Measurements from ENCODE around the gene STX16. TPM values are rescaled to one million over a fixed set of nuclear protein-coding genes. Genes with fewer than 3 reads are reported as not detected.

The STX16 gene
- total RNA-seq, 4 donors from 2014 or later: 9.2 to 34.3 (median 20.4) TPM

DNA sequence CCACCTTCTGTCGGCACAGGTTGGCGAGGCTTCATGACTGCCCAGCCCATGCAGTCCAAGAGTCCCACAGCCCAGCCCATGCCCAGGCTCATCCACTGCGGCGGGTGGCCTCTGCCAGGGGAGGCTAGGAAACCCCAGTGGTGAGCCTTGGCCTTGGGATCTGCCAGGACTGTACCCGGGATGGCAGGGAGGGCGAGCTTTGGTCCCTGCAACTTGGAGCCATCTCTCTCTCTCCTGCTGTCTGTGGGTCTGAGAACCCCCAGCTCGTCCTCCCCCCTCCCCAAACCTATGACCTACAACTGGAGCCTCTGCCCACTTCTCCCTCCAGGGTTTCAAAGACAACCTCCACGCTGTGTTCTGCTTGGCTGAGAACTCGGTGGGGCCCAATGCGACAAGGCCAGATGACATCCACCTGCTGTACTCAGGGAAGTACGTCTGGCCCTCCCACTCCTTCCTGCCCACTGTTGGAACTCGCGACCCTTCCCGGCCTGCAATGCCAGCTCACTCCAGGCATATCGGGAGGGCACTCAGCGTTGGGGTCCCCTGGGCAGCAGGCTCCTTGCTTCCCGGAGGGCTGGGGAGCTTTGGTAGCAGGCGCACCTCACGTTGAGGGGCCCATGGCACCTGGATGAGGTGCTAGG lies 61.2 kb downstream of the STX16 start:
- no peak overlapping the region for H3K4me3 ChIP-seq
- intact Hi-C loops (cut with DNase I; ENCODE audit: low total_unique reads): no loop called here
- no peaks in the 10 kb centered on the region for H3K27me3 ChIP-seq
- ATAC-seq (no peak), DNase-seq (peak in 1 of 2 donors; percentile 9)
- H3K36me3 ChIP-seq: peaks cover 0 to 6% of the 10 kb centered on the region in 2 donors
- H3K27ac ChIP-seq: no peak overlapping the region
- TF ChIP-seq POLR2A (IDR thresholded peaks at IDR 0.05) (no peak), CTCF (IDR thresholded peaks at IDR 0.05 in 4 of 5, conservative IDR thresholded peaks at IDR 0.05 in 1 of 5) (no peak)
- no peaks in the 10 kb centered on the region for H3K4me1 ChIP-seq
- H3K9me3 ChIP-seq: no peaks in the 10 kb centered on the region
- in situ Hi-C loops (cut with MboI; ENCODE audit: low sequenced_read_pairs in 4 of 4): no loop called here

DNA sequence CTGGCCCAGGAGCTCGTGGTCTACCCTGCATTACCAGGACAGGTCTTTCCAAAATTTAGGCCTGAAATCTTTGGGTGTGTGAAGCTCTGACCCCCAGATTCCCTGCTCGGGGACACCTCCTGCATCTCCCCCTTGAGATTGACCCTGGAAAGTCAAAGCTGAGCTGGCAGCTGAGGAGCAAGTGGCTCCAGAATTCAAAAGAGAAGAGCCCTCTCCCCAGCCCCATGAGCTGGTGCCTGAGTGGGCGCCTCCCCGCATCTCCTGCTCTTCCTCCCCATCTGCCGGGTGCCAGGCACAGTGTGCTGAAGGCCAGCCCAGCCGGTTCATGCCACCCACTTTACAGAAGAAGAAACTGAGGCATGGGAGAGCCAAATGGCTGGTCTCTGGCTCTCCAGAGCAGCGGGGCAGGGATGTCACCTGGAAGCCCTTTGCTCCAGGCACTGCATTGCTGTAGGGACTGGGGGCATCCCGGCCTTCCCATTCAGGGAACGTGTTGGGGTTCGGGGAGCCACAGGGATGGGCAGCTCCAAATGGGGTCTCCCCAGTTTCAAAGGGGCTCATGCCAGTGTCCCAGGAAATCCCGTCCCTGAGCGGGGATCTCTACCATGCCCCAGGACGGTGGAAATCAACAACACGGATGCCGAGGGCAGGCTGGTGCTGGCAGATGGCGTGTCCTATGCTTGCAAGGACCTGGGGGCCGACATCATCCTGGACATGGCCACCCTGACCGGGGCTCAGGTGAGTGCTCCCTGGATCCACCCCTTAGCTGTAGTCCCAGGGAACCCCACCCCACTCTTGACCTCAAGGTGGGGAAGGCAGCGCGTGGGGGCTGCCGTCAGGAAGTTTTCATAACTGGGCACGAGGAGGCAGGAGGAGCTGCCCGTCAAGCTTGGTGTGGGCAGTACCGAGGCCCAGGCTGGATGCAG lies 62.0 kb downstream of the STX16 start:
- intact Hi-C loops (cut with DNase I; ENCODE audit: low total_unique reads): no loop called here
- no peaks in the 10 kb centered on the region for H3K4me1 ChIP-seq
- in situ Hi-C loops (cut with MboI; ENCODE audit: low sequenced_read_pairs in 4 of 4): no loop called here

DNA sequence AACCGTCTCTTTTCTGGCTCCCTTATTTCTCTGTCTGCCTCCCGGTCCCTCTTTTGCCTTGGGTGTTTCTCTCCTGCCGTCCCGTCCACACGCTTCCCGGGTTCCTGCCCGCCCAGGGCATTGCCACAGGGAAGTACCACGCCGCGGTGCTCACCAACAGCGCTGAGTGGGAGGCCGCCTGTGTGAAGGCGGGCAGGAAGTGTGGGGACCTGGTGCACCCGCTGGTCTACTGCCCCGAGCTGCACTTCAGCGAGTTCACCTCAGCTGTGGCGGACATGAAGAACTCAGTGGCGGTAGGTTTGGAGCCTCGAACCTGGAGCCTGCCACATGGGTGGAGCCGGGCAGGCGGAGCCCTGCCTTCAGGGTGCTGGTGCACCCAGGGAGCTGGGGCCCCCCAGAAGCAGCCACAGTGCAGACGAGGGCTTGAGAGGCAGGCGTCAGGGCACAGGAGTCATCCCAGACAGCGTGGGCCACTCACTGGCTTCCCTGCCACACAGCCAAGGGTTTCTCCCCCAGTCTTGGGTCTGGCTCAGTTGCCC lies 62.8 kb downstream of the STX16 start:
- Histone ChIP-seq H3K4me1 (no peaks in the 10 kb centered on the region), H3K9me3 (no peaks in the 10 kb centered on the region), H3K36me3 (peaks cover 0 to 6% of the 10 kb centered on the region in 2 donors), H3K27ac (no peak overlapping the region), H3K4me3 (no peak overlapping the region), H3K27me3 (no peaks in the 10 kb centered on the region)
- ATAC-seq (no peak), DNase-seq (no peak)
- TF ChIP-seq CTCF (IDR thresholded peaks at IDR 0.05 in 4 of 5, conservative IDR thresholded peaks at IDR 0.05 in 1 of 5): no peak
- TF ChIP-seq POLR2A (IDR thresholded peaks at IDR 0.05): no peak
- in situ Hi-C loops (cut with MboI; ENCODE audit: low sequenced_read_pairs in 4 of 4) (no loop called here), intact Hi-C loops (cut with DNase I; ENCODE audit: low total_unique reads) (no loop called here)

More for the DNA sequence above, 62.0 kb downstream of the STX16 start:
- no peaks in the 10 kb centered on the region for H3K9me3 ChIP-seq
- H3K27me3 ChIP-seq: no peaks in the 10 kb centered on the region
- DNase-seq: no peak
- no peak overlapping the region for H3K4me3 ChIP-seq
- ATAC-seq: no peak
- TF ChIP-seq POLR2A (IDR thresholded peaks at IDR 0.05): no peak
- no peak for TF ChIP-seq CTCF (IDR thresholded peaks at IDR 0.05 in 4 of 5, conservative IDR thresholded peaks at IDR 0.05 in 1 of 5)
- no peak overlapping the region for H3K27ac ChIP-seq
- peaks cover 0 to 6% of the 10 kb centered on the region in 2 donors for H3K36me3 ChIP-seq

GRCh38 chr20:58714340-58714922 lies 63.3 kb downstream of the STX16 start:
- TF ChIP-seq CTCF (IDR thresholded peaks at IDR 0.05 in 4 of 5, conservative IDR thresholded peaks at IDR 0.05 in 1 of 5): no peak
- no peak for TF ChIP-seq POLR2A (IDR thresholded peaks at IDR 0.05)
- ATAC-seq (no peak), DNase-seq (no peak)
- Histone ChIP-seq H3K27ac (no peak overlapping the region), H3K36me3 (peaks cover 0 to 6% of the 10 kb centered on the region in 2 donors), H3K9me3 (no peaks in the 10 kb centered on the region), H3K4me3 (no peak overlapping the region), H3K4me1 (no peaks in the 10 kb centered on the region), H3K27me3 (peaks cover 0 to 3% (median 0%) of the 10 kb centered on the region in 3 donors)
- intact Hi-C loops (cut with DNase I; ENCODE audit: low total_unique reads) (no loop called here), in situ Hi-C loops (cut with MboI; ENCODE audit: low sequenced_read_pairs in 4 of 4) (no loop called here)
